ENCODE data around the gene SPATS1.

SPATS1 gene

DNA sequence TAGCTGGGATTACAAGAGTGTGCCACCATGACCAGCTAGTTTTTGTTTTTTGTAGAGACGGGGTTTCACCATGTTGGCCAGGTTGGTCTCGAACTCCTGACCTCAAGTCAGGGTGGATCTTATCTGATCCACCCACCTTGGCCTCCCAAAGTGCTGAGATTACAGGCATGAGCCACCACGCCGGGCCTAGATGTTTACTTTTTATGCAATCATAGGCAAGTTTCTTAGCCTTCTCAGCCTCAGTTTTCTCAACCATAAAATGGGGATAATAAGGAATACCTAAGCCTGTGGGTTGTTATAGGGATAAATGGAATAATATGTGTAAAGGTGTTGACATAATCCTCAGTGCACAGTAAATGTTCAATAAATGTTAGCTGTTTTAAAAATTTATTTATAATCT lies 9.8 kb downstream of the SPATS1 start:
- TF ChIP-seq, protein P1, sequence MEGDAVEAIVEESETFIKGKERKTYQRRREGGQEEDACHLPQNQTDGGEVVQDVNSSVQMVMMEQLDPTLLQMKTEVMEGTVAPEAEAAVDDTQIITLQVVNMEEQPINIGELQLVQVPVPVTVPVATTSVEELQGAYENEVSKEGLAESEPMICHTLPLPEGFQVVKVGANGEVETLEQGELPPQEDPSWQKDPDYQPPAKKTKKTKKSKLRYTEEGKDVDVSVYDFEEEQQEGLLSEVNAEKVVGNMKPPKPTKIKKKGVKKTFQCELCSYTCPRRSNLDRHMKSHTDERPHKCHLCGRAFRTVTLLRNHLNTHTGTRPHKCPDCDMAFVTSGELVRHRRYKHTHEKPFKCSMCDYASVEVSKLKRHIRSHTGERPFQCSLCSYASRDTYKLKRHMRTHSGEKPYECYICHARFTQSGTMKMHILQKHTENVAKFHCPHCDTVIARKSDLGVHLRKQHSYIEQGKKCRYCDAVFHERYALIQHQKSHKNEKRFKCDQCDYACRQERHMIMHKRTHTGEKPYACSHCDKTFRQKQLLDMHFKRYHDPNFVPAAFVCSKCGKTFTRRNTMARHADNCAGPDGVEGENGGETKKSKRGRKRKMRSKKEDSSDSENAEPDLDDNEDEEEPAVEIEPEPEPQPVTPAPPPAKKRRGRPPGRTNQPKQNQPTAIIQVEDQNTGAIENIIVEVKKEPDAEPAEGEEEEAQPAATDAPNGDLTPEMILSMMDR (IDR thresholded peaks at IDR 0.05; ENCODE audit: low read depth, low read length): no peak
- no peak overlapping the region for H3K4me3 ChIP-seq (ENCODE audit: low read depth, low read length)

DNA sequence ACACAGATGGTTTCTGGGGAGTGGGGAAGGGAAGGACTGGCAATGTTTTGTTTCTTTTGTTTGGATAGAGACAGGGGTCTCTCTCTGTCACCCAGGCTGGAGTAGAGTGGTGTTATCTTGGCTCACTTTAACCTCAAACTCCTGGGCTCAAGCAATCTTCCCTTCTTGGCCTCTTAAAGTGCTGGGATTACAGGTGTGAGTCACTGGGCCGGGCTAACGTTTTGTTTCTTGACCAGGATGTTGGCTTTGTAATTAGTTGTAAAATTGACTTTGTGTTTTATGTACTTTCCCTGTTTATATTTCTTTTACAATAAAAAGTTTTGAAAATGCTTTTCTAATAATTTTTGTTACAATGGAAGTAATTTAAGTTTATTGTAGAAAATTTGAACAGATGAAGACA lies 10.9 kb downstream of the SPATS1 start:
- H3K4me3 ChIP-seq (ENCODE audit: low read depth, low read length): no peak overlapping the region
- TF ChIP-seq, protein P1 (IDR thresholded peaks at IDR 0.05; ENCODE audit: low read depth, low read length): no peak

- no peak overlapping the region for H3K4me3 ChIP-seq (ENCODE audit: low read depth, low read length)
- TF ChIP-seq, protein P1 (IDR thresholded peaks at IDR 0.05; ENCODE audit: low read depth, low read length): no peak
Measured at GRCh38 chr6:44355640-44356039, 13.2 kb downstream of the SPATS1 start.

GRCh38 chr6:44356487-44356886 lies 14.0 kb downstream of the SPATS1 start:
- H3K4me3 ChIP-seq (ENCODE audit: low read depth, low read length): no peak overlapping the region
- TF ChIP-seq, protein P1 (IDR thresholded peaks at IDR 0.05; ENCODE audit: low read depth, low read length): no peak

- TF ChIP-seq, protein P1 (IDR thresholded peaks at IDR 0.05; ENCODE audit: low read depth, low read length): no peak
- H3K4me3 ChIP-seq (ENCODE audit: low read depth, low read length): no peak overlapping the region
Measured at GRCh38 chr6:44359973-44360372, 17.5 kb downstream of the SPATS1 start.

DNA sequence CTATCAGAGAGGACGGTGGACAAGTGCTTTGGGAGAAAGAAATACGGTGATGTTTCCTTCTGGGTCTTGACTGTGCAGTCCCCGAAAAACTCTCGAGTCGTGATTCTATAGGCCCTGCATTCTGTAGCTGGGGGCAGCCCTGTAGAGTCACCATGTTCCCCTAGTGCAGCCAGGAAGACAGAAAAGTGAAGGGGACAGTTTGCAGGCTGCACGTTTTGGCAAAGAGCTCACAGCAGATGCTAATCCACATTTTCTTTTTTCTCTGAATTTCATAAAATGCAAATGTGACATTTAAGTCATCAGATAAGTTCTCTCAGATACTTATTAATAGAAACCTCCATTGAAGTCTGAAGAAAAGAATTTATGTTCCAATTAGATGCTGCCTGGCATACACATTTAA lies 19.5 kb downstream of the SPATS1 start:
- TF ChIP-seq, protein P1 (IDR thresholded peaks at IDR 0.05; ENCODE audit: low read depth, low read length): no peak

GRCh38 chr6:44363377-44363926 lies 21.0 kb downstream of the SPATS1 start:
- TF ChIP-seq, protein P1 (IDR thresholded peaks at IDR 0.05; ENCODE audit: low read depth, low read length): no peak
- H3K4me3 ChIP-seq (ENCODE audit: low read depth, low read length): no peak overlapping the region

More for the DNA sequence above, 19.5 kb downstream of the SPATS1 start:
- no peak overlapping the region for H3K4me3 ChIP-seq (ENCODE audit: low read depth, low read length)
